ENCODE data around the gene SPATA31C1. TPM values are rescaled to one million over a fixed set of nuclear protein-coding genes. Genes with fewer than 3 reads are reported as not detected.

SPATA31C1 gene
- total RNA-seq = not detected in 2 replicates

DNA sequence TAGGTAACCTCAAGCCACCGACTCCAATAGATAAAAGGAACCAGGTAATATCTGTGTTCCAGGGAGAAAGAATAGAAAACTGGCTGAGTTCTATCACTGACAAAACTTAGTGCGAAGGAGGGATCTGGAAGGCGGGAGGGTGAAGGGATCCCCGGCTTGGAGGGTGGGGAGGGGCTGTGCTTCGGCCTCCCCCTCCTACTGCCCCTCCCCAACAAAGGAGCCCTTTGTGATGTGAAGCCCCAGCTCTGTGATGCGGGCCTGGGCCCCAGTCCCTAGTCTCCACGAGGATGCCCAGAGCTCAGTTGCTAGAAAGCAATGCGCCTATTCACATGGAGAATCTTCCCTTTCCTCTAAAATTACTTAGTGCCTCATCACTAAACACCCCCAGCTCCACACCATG is at the start of gene SPATA31C1:
SPATA31C1 (plus strand) TSS at position 301 of the 400 bp plus-strand sequence.

GRCh38 chr9:87882627-87883026 is 35.1 kb upstream of the SPATA31C1 start, which contains the start of gene SPATA31E1:
TSS of gene SPATA31E1 (plus strand) at chr9:87882877. CDS start at chr9:87882892, 15 bp downstream.

Other genes starting within 250 kb of the SPATA31C1 start
- gene CTSL, start 191.8 kb upstream of the SPATA31C1 start, total RNA-seq = 194 and 329 TPM in 2 replicates
- not detected in 2 replicates for gene SPATA31E1, start 35.1 kb upstream of the SPATA31C1 start, total RNA-seq
- 3.4 and 8.3 TPM in 2 replicates for gene CDK20, start 56.6 kb downstream of the SPATA31C1 start, total RNA-seq
- not detected in 2 replicates for gene SPATA31C2, start 220.5 kb downstream of the SPATA31C1 start, total RNA-seq